Endothelial cell of umbilical vein (primary cell): ENCODE results near the gene ADIPOR2.

Experiments
- EZH2 ChIP-seq: IDR thresholded peaks from 2 replicates; pipeline ENCODE4 v1.6.1; 2012; ENCODE audit warnings: borderline replicate concordance, low read depth, mild to moderate bottlenecking, moderate library complexity, low read length, inconsistent platforms; ENCODE audit not compliant: severe bottlenecking
- POLR2A ChIP-seq: IDR thresholded peaks from 2 replicates; pipeline ENCODE4 v1.6.1; 2012; ENCODE audit warnings: low read depth, mild to moderate bottlenecking, control low read depth, low read length
- TF ChIP-seq, protein P1 (sequence below): IDR thresholded peaks from 2 replicates; pipeline ENCODE4 v1.6.1; 2011; ENCODE audit not compliant: insufficient read depth, insufficient read length
- TF ChIP-seq, protein P2 (sequence below), 2 donors: IDR thresholded peaks; 1 replicate in 1 of 2; 2 replicates in 1 of 2; pipeline ENCODE4 v1.5.1; 2011; ENCODE audit warnings: low read length in 2 of 2, mild to moderate bottlenecking in 2 of 2, moderate library complexity in 2 of 2, control low read depth in 1 of 2, inconsistent platforms in 1 of 2, low read depth in 1 of 2; ENCODE audit not compliant: insufficient read depth in 1 of 2; ENCODE audit errors: extremely low read depth in 1 of 2

DNA sequence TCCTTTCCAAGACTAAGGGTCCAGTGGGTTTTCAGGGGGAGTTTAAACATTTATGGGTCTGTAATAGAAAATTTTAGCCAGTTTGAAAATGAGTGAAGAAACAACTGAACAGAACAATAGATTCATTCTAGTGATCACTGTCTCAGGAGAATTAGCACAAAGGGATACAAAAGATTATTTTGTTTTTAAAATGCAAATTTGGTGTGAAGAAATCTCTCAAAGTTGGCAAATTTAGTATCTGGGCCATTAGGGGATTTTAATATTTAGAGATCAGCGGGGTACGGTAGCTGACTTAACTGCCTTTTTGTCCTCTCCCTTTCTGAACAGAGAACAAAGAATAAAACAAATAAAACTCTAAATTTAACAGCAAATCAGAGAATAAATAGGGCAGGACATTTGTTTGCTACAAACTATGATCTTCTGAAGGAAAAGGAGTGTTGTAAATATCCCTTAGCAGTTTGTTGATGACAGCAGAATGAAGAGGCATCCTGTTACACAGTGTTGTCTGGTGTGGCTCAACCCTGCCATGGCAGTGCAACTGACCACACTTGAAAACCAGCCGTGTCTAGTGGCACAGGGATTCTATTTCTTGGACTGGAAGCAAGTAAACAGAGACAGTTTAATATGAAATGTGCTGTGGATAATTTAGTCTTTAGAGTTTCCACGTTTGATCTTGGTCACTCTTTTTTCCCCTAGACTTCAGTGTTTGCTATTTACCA is 83.2 kb downstream of the ADIPOR2 start:
- TF ChIP-seq, protein P1, sequence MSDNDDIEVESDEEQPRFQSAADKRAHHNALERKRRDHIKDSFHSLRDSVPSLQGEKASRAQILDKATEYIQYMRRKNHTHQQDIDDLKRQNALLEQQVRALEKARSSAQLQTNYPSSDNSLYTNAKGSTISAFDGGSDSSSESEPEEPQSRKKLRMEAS: no peak
- TF ChIP-seq POLR2A (no peak), EZH2 (no peak)
- TF ChIP-seq, protein P2, sequence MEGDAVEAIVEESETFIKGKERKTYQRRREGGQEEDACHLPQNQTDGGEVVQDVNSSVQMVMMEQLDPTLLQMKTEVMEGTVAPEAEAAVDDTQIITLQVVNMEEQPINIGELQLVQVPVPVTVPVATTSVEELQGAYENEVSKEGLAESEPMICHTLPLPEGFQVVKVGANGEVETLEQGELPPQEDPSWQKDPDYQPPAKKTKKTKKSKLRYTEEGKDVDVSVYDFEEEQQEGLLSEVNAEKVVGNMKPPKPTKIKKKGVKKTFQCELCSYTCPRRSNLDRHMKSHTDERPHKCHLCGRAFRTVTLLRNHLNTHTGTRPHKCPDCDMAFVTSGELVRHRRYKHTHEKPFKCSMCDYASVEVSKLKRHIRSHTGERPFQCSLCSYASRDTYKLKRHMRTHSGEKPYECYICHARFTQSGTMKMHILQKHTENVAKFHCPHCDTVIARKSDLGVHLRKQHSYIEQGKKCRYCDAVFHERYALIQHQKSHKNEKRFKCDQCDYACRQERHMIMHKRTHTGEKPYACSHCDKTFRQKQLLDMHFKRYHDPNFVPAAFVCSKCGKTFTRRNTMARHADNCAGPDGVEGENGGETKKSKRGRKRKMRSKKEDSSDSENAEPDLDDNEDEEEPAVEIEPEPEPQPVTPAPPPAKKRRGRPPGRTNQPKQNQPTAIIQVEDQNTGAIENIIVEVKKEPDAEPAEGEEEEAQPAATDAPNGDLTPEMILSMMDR (IDR thresholded peaks at IDR 0.05; ENCODE audit: extremely low read depth in 1 of 2, insufficient read depth in 1 of 2, low read depth in 1 of 2, low read length in 2 of 2): no peak
